HTR-8/SVneo (cell line): ENCODE measurements around the gene ADAM12.

Experiments used
- DNase-seq: peaks from one replicate; pipeline ENCODE4 v3.0.0; 2011; ENCODE audit warnings: low spot score, mixed read lengths; ENCODE audit not compliant: insufficient read length
- FAIRE-seq: peaks from 2 replicates; lab custom pipeline; 2011; peaks lifted over from hg19 to GRCh38; lab: Jason Lieb, UNC

The ADAM12 gene

DNA sequence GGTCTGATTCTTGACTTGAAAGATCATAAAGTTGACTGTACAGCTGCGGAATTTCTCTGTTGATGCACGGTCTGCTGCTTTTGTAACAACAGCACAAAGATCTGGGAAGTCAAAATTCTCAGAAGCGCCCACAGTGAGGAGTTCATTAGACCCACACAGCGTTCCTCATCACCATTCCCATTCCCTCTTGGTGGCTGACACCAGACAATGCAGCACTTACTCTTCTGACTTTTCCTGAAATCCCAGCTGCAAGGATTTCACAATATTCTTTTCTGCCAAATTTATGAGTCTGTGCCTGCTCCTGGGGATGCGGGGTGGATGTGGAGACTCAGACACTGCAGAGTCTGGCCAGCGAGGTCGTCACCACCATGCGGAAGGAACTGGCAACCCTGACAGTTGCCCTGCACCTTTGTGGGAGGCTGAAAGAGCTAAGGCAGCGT lies 258.0 kb downstream of the ADAM12 start:
- FAIRE-seq (no peak), DNase-seq (no peak)

DNA sequence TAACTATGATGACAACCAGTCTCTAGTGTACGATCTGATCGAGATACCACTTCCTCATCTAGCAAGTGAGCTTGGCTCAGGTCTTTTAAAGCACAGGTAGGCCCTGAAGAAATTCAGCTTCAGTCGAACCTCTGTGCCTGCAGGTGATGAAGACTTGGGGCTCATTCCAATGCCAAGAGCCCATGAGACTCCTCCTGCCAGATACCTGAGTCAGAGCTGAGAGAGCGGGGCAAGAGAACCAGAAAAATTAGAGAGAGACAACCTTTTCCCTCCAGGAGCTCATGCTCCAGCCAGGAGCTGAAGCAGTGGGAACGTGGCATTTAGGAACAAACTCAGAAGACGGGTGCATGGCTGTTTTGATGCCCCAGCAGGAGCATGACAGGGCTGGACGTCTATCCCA lies 259.3 kb downstream of the ADAM12 start:
- FAIRE-seq, result no peak
- DNase-seq, result no peak

DNA sequence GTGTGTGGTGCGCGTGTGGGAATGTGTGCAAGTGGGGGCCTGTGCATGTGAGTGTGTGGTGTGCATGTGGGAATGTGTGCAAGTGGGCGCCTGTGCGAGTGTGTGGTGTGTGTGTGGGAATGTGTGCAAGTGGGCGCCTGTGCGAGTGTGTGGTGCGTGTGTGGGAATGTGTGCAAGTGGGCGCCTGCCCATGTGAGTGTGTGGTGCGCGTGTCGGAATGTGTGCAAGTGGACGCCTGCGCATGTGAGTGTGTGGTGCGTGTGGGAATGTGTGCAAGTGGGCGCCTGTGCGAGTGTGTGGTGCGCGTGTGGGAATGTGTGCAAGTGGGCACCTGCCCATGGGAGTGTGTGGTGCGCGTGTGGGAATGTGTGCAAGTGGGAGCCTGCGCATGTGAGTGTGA lies 259.7 kb downstream of the ADAM12 start:
- DNase-seq (no peak), FAIRE-seq (no peak)

DNA sequence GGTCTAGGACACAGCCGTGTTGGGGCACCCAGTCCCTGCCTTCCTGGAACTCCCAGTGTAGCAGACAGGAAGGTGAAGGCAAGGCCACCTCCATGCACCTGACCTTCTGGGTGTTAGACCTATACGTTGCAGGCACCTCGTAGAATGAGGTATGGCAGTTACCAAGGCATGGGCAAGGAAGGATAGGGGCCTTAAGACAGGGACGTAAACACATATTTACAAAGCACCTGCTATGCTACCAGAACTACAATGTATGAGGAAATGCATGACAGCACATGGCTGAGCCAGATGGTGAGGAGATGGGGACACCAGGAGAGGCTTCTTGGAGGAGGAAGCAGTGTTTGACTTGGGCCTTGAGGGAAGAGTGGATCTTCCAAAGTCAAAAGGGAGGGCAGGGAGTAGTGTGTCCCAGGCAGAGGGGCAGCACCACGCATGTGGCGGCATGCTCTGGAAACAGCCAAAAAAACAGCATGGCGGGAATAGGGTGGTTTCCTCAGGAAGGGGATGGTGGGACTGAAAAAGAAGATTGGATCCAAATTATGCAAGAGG lies 260.7 kb downstream of the ADAM12 start:
- FAIRE-seq, result no peak
- DNase-seq, result no peak

DNA sequence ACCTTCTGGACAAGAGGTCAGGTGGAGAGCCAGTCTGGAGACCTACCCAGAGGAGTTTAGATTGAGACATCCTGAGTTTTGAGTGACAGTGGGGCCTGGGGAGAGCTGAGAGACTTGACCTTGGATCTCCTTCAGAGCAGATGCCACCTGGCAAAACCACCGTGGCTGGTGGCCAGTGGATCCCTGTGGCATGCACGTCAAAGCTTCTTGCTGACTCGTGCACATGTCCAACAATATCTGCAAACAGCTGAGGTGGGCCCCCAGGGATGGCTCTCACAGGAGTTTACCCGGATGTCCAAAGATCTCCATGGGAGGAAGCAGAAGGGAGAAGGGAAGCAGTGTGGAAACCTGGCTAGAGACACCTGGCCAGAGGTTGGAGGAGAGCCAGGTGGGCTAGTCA lies 261.4 kb downstream of the ADAM12 start:
- FAIRE-seq, result no peak
- DNase-seq, result no peak

DNA sequence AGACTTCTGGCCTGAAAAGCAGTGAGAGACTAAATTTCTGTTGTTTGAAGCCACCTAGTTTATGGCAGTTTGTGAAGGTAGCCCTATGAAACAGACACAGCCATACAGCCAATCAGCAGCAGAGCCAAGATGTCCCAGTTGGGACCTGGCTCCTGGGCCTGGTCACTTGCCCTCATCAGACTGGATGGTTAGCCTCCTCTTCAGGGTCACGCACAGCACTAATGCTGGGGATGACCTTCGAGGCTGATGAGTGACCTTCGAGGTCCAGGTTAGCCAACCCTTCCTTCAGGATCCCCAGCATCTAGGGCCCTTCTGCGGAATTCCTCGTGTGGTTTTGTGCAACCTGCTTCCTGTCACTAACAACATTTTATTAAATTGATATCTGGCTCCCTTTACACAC lies 262.3 kb downstream of the ADAM12 start:
- FAIRE-seq (no peak), DNase-seq (no peak)

DNA sequence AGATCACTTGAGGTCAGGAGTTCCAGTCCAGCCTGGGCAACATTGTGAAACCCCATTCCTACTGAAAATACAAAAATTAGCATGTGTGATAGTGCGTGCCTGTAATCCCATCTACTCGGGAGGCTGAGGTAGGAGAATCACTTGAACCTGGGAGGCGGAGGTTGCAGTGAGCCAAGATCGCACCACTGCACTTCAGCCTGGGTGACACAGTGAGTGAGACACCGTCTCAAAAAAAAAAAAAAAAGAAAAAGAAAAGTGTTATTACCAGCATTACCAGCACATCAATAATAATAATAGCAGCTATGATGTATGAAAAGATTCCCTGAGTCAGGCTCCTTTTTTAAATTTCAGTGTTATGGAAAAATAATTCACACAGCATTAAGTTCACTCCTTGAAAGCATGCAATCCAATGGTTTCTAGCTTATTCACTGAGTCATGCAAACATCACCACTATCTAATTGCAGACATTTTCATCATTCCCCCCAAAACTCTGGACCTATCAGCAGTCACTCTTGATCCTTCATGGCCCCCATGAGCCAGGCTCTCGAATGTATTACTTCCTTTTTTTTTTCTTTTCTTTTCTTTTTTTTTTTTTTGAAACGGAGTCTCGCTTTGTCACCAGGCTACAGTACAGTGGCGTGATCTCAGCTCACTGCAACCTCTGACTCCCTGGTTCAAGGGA lies 263.5 kb downstream of the ADAM12 start:
- no peak for DNase-seq
- no peak for FAIRE-seq

DNA sequence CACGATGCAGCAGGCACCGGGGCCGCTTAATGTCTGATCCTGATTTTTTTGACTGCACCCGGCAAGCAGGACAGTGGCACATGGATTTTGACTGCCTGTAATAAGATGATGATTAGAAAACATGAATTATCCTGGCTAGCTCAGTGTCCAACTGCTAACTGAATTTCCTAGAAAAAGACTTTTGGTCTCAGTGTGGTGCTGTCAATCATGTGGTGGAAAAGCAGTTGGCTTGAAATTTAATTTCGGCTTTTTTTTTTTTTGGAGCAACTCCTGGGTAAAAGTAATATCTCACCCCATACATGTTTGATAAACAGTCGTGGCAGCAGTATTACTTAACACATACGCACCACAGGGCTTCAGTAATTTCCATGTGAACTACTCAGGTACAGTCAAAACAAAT lies 264.2 kb downstream of the ADAM12 start:
- no peak for DNase-seq
- FAIRE-seq, result no peak

DNA sequence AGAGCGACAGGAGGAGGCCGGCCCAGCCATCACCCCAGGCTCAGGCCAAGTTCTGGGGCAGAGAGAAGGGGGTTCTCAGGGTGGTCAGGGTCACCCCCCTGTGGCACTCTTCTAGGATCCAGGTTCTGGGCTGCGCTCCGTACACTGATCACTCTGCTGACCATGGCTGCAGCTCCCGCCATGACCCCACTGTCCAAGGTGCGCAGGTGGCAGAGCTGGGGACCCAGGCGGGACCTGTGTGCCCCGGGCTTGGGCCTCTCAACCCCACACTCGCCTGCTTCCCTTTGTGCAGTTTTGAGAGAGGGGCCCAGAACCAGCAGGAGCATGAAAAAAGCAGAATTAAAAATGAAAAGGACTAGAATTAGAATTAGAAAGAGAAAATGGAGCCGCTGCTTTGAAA lies 264.8 kb downstream of the ADAM12 start:
- DNase-seq (no peak), FAIRE-seq (no peak)

DNA sequence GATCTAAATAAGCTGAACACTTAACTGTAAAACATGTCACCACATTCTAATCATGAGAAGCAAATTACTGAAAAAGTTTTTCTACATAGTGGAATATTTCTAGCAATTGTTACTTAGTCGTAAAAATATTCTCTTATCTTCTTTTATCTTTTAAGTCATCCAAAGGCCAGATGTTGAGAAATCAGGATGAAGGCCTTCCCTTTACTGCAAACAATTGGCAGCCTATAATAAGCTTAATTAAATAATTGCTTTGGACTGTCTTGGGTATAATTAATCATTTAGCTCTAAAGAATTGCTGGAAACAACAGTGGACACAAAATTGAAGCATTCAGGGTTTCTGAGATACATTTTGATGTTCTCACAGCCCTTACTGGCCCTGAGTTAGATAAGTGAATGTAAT lies 265.4 kb downstream of the ADAM12 start:
- FAIRE-seq, result no peak
- DNase-seq, result no peak

DNA sequence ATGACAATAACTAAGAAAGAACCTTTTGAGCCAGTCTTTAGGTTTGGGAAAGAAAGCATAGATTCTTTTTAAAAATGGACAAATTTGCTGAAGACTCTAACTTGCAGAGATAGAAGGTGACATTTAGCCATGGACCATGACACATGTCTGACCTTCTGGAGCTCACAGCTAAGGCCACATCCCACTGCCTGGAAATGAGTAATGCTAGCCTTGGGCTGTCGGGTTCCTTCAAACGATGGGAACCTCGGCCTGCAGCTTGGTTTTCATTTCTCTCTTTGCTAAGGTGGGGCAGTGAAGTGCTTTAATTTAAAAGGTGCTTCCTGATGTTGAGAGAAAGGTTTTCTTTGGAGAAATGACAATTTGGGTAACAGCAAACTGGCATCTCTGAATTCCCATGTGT lies 268.7 kb downstream of the ADAM12 start:
- FAIRE-seq (no peak), DNase-seq (no peak)

DNA sequence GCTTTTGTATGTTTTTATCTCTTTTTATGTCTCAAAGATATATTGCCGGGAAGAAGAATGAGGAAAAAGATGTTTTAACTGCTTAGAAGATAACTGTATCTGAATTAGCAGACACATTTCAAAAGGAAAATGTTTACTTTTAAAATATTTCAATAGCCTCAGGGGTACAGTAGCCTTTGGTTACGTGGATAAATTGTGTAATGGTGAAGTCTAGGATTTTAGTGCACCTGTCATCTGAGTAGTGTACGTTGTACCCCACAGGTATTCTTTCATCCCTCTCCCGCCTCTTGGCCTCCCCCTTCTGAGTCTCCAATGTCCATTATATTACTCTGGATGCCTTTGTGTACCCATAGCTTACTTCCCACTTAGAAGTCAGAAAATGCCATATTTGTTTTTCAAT lies 269.8 kb downstream of the ADAM12 start:
- no peak for FAIRE-seq

DNA sequence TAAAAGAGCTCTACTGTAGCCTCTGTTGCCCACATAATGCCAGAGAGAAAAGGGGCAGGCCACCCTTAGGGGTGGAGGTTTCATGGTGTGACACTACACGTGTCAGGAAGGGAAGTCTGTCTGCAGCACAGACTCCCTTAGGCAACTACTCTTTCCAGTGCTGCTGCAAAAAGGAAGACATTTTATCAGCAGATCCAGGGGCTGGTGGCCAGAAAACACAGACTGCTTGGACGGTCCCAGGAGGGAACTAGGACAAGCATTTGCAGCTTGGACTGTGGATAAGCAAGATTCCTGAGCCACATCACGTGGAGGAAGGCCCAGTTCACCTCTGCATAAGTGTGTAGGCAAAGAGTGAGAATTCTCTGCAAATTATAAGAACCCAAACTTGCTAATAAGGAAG lies 271.1 kb downstream of the ADAM12 start:
- DNase-seq (no peak), FAIRE-seq (no peak)

More for the DNA sequence above, 269.8 kb downstream of the ADAM12 start:
- DNase-seq, result no peak

DNA sequence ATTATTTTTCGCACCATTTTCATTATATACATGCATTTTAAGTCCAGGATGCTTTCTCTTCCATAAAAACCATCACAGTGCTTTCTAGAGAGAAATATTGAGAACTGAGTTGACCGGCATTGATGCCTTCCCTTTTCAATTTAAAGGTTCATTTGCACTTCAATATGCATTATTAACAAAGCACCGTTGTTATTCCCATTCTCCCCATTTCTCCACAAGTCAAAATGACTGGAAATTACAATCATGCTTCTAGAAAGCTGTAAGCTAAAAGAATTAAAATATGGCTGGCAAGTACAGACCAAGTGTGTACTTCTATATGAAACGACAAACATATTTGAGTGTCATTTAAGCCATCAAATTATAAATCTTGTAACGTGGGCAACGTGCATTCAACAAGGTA lies 272.4 kb downstream of the ADAM12 start:
- no peak for FAIRE-seq
- DNase-seq, result no peak

DNA sequence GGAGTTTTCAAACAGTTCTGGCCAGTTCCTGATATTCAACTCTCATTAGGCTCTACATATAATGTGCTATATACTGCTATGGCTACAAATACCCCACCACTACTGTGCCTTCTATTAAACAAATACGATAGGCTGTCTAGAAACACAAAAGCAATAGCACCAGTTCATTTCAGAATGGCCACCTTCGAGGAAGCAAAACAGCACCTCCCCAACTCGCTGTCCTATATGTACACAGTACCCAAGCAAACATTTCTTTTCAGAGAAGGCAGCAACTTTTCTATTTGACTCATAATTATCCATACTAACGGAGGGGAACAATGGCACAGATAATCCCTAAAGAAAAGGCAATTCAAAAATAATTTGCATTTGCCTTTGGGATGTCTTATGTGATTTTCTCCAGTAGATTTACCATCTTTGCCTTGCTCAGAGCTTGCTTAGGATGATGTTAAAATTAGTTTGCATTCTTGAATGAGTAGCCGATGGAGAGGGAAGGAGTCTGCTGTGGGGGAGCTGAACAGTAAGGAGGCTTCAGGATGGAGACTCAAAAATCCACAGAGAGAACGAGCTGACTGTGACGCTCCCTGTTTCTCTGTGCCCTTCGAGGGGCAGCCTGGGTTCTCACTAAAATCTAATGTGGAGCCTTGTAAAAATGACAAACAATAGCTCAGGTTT lies 273.3 kb downstream of the ADAM12 start:
- DNase-seq (no peak), FAIRE-seq (no peak)

DNA sequence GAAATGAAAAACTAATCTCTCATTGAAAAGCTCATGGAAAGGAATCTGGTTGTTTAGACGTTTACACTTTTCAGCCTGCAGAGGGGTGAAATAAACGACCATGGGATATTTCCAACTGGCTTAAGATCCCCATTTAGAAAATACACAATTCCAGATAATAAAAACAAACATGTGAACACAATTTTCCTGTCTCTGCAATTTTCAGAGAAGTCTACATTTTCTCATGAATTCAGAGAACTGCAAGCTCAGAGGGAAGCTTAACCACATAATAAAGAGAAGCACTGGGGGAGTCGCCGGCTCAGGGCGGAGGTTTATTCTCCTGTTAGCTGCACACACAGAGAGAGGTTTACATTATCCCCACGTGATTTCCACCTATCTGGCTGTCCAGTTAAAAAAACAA lies 276.8 kb downstream of the ADAM12 start:
- DNase-seq (no peak), FAIRE-seq (no peak)

DNA sequence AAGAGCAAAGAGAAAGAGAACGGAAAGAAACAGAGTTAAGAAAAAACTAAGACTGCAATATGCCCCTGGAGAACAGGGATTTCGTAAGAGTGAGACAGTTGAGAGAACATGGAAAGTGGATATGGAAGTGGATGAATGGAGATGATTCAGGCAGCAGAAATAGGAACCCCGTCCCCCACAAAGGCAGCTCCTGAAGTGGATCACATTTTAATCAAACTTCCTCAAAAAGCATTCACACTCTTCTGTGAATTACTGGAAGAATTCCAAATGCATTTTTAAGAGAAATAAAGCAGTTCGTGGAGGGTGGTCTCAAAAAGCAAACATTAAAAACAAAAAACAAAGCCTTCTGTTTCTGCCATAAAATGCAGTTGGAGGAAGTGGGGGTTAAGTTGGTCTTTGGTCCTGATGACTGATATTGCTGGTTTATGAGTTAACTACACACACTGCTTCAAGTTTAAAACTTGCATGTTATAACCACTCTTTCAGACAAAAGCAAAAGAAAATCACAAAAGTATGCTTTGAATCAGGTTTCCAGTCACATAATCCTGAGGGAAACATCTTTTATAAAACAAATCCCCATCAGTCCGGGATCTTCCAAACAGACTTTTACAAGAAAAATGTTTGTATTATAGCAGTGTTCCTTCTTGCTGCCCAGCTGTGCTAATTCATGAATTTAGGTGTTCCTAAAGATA lies 277.6 kb downstream of the ADAM12 start:
- FAIRE-seq (no peak), DNase-seq (no peak)

DNA sequence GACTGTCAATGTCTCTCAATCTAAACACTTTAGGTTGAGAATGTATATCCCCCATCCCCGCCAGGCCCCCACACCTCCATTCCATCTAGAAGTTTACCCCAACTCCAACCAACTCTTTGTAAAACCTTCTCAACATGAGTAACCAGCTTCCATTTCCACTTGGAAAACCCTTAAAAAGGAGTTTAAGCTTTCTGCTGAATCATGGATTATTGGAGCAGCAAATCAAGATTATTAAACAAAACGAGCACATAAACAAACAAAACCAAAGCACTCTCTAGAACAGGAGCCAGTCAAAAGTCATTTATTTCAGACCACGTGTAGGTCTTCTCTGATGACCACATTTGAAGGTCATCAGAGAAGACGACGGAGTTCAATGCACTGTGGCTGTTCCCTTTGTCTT lies 278.4 kb downstream of the ADAM12 start:
- FAIRE-seq (no peak), DNase-seq (no peak)

DNA sequence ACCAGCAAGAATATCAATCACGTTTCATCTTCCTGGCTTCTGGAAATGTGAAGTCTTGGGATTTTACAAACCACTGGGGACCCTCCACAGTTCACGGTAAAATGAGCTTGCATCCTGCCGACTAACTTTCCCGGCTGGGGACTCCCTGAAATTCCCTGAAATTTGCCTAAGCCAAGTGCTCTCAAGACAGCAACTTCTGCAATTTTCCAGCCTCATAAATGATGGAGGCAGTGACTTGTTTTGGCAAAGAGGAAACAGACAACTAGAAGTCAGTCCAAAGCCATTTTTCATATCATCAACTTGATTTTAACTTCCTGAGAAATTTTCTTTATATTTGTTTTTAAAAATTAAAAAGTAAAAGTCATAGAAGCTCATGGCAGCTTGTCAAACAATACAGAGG lies 279.6 kb downstream of the ADAM12 start:
- DNase-seq, result no peak
- no peak for FAIRE-seq

DNA sequence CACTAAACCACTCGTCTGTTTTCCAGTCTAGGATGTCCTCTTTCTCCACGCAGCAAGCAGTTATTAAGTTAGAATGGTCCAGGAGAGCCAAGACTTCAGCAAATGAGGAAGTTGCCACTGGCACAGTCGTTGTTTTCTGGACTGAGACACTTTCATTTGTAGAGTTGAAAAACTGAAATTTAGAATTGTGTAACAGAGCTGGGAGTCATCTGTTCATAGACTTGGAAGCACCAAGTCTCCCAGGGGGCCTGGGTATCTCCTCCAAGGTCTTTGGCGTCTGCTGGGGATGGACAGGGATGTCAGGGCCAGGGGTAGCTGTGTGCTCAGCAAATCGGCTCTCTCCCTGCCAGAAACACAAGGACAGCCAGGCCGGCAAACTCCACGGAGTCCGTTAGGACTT lies 283.5 kb downstream of the ADAM12 start:
- FAIRE-seq (no peak), DNase-seq (no peak)

DNA sequence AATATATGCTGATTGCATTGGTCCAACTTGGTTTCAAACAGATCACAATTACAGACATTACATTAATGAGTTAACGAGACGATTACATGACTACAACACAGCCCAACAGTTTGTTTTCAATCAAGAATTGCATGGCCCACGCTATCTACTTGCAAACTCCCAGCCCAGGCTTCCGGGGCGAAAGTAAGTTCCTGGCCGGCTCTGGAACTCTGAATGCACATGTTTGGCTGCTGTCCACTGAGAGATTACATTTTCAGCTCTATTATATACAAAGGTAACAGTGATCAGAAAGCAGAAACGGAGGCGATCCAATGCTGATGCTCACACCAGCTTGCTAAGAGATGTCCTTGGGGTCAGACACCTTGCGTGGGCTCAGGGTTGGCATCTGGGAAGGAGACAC lies 285.6 kb downstream of the ADAM12 start:
- DNase-seq (no peak), FAIRE-seq (no peak)
